Mesothelial cell of epicardium (in vitro differentiated cells): ENCODE measurements around the gene PRKCA. TPM values are rescaled to one million over a fixed set of nuclear protein-coding genes. Genes with fewer than 3 reads are reported as not detected.

Source experiments
- DNase-seq, 2 experiments: peaks; one replicate each; pipeline ENCODE4 v3.0.0; 2021; ENCODE audit warnings: low spot score in 2 of 2; ENCODE audit not compliant: unreplicated experiment in 2 of 2
- H3K27ac Mint-ChIP-seq: 2 replicates; pipeline ENCODE4 v1.8.0; 2021; ENCODE audit warnings: mixed read lengths
- H3K27me3 Mint-ChIP-seq: 2 replicates; pipeline ENCODE4 v1.8.0; 2021; ENCODE audit warnings: low read depth, mixed read lengths
- H3K36me3 Mint-ChIP-seq: 2 replicates; pipeline ENCODE4 v1.8.0; 2021; ENCODE audit warnings: mixed read lengths
- H3K4me1 Mint-ChIP-seq: 2 replicates; pipeline ENCODE4 v1.8.0; 2021; ENCODE audit warnings: mixed read lengths
- H3K4me3 Mint-ChIP-seq: 2 replicates; pipeline ENCODE4 v1.8.0; 2021; ENCODE audit warnings: mild to moderate bottlenecking, moderate library complexity, mixed read lengths
- H3K9me3 Mint-ChIP-seq: 2 replicates; pipeline ENCODE4 v1.8.0; 2021; ENCODE audit warnings: mixed read lengths
- total RNA-seq: library from RNA; stranded (reverse); gene quantifications from 3 replicates; pipeline ENCODE4 v1.2.1, GENCODE V29; 2021
- TF ChIP-seq, protein P1 (sequence below): fragments of 200-600 bp; sonication (generic); IDR thresholded peaks from one replicate; pipeline ENCODE4 v1.5.0; 2021; ENCODE audit warnings: antibody characterized with exemption; ENCODE audit not compliant: unreplicated experiment

PRKCA gene
- total RNA-seq, 1 donor from 2014 or later, result 15.2 TPM

- Mint-ChIP-seq H3K9me3 (peaks cover 3% of the 10 kb centered on the region), H3K27ac (no peak overlapping the region), H3K36me3 (no peaks in the 10 kb centered on the region), H3K4me3 (no peak overlapping the region), H3K27me3 (peaks cover 5% of the 10 kb centered on the region), H3K4me1 (no peaks in the 10 kb centered on the region)
- TF ChIP-seq, protein P1, sequence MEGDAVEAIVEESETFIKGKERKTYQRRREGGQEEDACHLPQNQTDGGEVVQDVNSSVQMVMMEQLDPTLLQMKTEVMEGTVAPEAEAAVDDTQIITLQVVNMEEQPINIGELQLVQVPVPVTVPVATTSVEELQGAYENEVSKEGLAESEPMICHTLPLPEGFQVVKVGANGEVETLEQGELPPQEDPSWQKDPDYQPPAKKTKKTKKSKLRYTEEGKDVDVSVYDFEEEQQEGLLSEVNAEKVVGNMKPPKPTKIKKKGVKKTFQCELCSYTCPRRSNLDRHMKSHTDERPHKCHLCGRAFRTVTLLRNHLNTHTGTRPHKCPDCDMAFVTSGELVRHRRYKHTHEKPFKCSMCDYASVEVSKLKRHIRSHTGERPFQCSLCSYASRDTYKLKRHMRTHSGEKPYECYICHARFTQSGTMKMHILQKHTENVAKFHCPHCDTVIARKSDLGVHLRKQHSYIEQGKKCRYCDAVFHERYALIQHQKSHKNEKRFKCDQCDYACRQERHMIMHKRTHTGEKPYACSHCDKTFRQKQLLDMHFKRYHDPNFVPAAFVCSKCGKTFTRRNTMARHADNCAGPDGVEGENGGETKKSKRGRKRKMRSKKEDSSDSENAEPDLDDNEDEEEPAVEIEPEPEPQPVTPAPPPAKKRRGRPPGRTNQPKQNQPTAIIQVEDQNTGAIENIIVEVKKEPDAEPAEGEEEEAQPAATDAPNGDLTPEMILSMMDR, result no peak
- no peak for DNase-seq
Measured at GRCh38 chr17:66281661-66282369, 20.6 kb upstream of the PRKCA start.

GRCh38 chr17:66283296-66283934, 19.0 kb upstream of the PRKCA start:
- Mint-ChIP-seq H3K4me1 (no peaks in the 10 kb centered on the region), H3K4me3 (no peak overlapping the region)

DNA sequence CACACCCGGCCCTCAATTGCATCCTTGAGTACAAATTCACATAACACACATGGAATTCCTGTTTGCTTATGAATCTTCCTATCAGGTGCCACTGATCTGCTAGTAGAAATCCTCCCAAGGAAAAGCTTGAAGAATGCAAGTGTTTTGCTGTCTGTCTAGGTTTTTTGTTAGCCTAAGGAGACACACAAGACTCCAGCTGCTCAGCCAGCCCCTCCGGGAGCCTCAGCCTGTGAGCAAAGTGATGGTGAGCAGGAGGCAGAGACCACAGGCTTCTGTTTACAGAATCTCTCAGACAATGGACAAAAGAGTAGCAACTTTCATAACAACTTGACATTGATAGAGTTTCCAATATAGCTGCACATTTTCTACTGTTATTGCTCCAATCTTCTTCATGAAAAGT, 18.4 kb upstream of the PRKCA start:
- Mint-ChIP-seq H3K9me3 (peaks cover 3% of the 10 kb centered on the region), H3K36me3 (no peaks in the 10 kb centered on the region), H3K4me1 (no peaks in the 10 kb centered on the region), H3K4me3 (no peak overlapping the region), H3K27me3 (peaks cover 9% of the 10 kb centered on the region), H3K27ac (no peak overlapping the region)
- no peak for DNase-seq
- TF ChIP-seq, protein P1, result no peak

More at GRCh38 chr17:66283296-66283934, 19.0 kb upstream of the PRKCA start:
- Mint-ChIP-seq H3K9me3 (peaks cover 3% of the 10 kb centered on the region), H3K36me3 (no peaks in the 10 kb centered on the region), H3K27me3 (peaks cover 9% of the 10 kb centered on the region), H3K27ac (no peak overlapping the region)
- DNase-seq, result no peak
- TF ChIP-seq, protein P1, result no peak

DNA sequence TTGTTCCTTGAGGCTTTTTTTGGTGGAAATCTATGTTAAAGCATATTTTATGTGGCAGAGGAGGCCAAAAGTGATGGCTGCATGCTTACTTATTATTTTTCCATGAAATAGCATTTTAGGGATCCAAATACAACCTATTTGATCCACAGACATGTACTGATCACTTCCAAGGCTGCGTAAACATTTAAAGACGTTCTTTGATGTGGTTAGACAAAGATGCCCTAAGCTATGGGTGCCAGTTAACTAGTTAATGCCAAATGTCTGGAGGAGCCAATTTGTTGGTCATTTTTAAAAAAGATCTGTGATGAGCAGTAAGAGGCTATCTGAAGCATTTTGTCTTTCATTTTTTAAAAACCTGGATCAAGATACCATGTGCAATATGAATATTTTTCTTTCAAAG, 17.3 kb upstream of the PRKCA start:
- H3K36me3 Mint-ChIP-seq, result no peaks in the 10 kb centered on the region
- H3K4me3 Mint-ChIP-seq, result no peak overlapping the region
- no peak overlapping the region for H3K27ac Mint-ChIP-seq
- H3K27me3 Mint-ChIP-seq, result peaks cover 9% of the 10 kb centered on the region
- TF ChIP-seq, protein P1, result no peak
- DNase-seq, result no peak
- no peaks in the 10 kb centered on the region for H3K4me1 Mint-ChIP-seq
- H3K9me3 Mint-ChIP-seq, result peaks cover 3% of the 10 kb centered on the region

GRCh38 chr17:66287911-66288310, 14.5 kb upstream of the PRKCA start:
- no peak for DNase-seq
- no peak overlapping the region for H3K27ac Mint-ChIP-seq
- H3K4me1 Mint-ChIP-seq, result no peaks in the 10 kb centered on the region
- H3K9me3 Mint-ChIP-seq, result peaks cover 3% of the 10 kb centered on the region
- H3K4me3 Mint-ChIP-seq, result no peak overlapping the region
- TF ChIP-seq, protein P1, result no peak
- H3K27me3 Mint-ChIP-seq, result peaks cover 7% of the 10 kb centered on the region
- no peaks in the 10 kb centered on the region for H3K36me3 Mint-ChIP-seq
